SIG-M5 treated with dmso at 0.1 percent for 504 hours (cell line): Measurements from ENCODE around the gene TMEM145.
A peak's percentile ranks its signal among the peaks of the same experiment; 100 is the strongest.
"Not testable (repeated sequence)": the region's sequence is repeated elsewhere in the genome, so short reads cannot be mapped to it uniquely, and the experiment has no call there.

Experiments
- DNase-seq: peaks from one replicate; lab custom pipeline; 2025; ENCODE audit not compliant: unreplicated experiment; lab: John Stamatoyannopoulos, UW

TMEM145 gene

DNA sequence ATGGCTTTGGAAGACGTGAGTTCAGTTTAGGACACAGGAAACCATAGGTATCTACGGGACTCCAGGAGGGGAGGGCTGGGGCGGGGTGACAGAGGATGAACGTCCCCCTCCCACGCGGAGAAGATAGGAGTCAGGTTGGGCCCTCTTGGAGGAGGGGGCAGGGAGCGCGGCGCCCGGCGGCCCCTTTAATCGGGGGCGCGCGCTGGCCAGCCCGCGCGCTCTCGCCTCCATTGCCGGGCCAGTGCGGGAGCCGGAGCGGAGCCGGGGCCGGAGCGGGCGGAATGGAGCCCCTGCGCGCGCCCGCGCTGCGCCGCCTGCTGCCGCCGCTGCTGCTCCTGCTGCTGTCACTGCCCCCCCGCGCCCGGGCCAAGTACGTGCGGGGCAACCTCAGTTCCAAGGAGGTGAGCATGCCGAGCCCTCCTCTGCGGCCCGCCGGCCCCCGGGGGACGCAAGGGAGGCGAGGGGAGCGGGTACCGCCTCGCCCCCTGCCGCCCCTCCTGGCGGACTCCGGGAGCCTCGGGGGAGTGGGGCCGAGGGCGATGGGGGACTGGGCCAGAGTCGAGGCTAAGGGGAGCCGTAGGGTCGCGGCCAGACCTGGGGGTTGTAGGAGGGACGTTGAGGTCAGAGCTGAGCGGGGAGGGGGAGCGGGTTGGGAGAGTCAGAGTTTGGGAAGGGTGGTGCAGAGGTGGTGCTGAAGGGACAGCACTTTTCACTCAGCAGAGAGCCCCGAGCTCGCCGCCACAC, at the start of gene TMEM145:
Gene TMEM145, plus strand, starts transcription at position 214 of the 744 bp plus-strand sequence. Its CDS starts 68 bp downstream, at position 282.
- peak; percentile 53 for DNase-seq

DNA sequence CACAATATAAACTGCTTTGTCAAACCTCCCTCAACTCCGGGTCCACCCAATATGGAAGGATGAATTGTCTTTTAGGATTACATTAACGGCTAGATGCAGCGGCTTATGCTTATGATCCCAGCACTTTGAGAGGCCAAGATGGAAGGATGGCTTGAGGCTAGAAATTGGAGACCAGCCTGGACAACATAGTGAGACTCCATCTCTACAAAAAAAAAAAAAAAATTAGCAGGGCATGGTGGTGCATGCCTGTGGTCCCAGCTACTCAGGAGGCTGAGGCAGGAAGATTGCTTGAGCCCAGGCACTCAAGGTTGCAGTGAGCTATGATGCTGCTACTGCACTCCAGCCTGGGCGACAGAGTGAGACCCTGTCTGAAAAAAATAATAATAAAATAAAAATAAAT, 47.0 kb upstream of the TMEM145 start:
- not testable (repeated sequence) for DNase-seq

DNA sequence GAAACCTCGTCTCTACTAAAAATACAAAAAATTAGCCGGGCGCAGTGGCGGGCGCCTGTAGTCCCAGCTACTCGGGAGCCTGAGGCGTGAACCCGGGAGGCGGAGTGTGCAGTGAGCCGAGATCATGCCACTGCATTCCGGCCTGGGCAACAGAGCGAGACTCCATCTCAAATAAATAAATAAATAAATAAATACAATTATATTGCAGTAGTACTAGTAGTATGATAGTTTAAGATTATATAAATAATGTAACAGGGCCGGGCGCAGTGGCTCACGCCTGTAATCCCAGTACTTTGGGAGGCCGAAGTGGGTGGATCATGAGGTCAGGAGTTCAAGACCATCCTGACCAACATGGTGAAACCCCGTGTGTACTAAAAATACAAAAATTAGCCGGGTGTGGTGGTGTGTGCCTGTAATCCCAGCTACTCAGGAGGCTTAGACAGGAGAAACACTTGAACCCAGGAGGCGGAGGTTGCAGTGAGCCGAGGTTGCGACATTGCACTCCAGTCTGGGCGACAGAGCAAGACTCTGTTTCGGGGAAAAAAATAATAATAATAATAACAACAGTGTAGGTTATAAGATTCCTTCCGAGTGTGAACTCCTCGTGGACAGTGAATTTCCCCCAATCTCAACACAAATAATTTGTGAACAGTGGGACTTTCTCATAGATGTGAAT, 46.0 kb upstream of the TMEM145 start:
- not testable (repeated sequence) for DNase-seq

DNA sequence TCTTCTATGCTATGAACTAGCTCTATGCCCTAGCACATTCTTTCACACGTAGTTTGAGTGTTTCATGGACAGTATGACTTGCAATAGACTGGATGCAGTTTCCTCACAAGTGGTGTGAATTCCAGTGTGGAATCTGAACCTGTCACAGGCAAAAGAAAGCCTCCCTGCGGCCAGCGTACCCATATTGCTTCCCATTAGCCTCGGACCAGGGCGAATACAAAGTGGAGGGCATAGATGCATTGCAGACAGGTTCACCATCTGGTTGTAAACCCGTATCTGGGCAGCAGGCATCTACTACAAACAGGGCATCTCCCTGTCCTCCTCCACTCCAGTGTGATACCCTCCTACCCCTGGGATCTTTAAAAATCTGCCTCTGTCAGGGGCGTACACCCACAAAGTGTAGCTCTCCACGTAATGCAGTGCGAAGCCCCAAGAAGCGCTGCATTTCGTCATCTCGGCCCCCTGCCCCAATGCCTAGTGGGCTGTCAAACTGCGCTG, 45.4 kb upstream of the TMEM145 start:
- DNase-seq, result no peak

DNA sequence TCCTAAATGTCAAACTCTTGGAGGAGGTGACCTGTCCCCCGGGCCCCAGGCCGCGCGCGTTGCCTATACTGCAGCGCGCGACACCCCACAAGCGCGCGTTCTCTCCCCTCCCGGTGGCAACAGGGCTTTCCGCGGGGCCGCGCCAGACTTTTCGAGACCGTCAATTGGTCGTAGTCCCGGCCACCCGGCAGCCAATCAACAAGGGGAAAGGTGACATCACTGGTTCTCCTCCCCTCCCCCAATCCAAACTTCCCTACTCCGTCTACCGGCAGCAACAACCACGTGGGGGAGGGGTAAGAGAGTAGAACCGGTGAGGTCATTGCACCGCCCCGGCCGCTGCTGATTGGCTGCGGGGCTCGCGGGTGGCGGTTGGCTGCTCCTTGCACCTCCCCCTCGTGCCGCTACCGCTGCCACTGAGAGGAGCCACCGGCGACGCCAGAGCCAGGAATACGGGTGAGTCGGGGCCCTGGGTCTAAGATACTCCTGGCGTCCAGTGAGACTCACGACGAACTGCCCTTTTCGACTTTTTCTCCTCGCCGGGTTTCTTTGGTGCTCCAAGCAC, 44.9 kb upstream of the TMEM145 start:
- DNase-seq, result peak; percentile 99

DNA sequence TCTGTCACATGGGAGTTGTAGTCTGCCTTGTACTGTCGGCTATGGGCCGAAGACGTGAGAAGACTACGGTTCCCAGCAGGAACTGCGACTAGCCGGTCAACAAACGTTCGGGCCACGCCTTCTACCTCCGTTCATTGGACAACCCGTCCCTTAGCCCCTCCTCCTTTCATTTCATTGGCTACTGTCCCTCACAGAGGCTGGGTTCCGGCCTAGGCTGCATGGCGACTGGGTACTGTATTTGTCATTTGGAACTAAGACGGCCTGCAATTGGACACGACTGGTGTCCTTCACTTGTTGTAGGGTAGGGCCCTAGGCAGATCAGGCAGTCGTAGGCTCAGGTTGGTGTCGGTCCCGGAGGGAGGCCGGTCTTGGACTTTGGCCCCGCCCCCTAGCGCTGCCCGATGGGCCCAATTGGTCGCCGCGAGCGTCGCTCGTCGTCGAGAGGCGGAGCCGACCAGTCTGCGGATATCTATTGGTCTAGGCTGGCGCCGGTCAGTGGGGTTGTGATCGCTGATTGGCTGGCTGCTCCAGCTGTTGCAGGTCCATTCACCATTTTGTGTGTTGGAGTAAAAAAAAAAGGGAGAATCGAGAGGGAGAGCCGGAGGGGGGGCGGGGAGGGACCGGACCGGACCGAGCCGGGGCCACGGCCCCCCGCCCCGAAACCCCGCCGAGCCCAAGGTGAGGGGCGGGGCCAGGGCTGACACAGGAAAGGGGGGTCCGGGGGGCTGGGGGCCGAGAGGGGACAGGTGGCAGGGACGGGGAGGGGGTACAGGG, 44.2 kb upstream of the TMEM145 start, which contains the start of gene CIC:
Gene CIC, plus strand, starts transcription at position 549 of the 774 bp plus-strand sequence. CDS start 2,532 bp downstream, outside the sequence.
- DNase-seq, result peak; percentile 100

DNA sequence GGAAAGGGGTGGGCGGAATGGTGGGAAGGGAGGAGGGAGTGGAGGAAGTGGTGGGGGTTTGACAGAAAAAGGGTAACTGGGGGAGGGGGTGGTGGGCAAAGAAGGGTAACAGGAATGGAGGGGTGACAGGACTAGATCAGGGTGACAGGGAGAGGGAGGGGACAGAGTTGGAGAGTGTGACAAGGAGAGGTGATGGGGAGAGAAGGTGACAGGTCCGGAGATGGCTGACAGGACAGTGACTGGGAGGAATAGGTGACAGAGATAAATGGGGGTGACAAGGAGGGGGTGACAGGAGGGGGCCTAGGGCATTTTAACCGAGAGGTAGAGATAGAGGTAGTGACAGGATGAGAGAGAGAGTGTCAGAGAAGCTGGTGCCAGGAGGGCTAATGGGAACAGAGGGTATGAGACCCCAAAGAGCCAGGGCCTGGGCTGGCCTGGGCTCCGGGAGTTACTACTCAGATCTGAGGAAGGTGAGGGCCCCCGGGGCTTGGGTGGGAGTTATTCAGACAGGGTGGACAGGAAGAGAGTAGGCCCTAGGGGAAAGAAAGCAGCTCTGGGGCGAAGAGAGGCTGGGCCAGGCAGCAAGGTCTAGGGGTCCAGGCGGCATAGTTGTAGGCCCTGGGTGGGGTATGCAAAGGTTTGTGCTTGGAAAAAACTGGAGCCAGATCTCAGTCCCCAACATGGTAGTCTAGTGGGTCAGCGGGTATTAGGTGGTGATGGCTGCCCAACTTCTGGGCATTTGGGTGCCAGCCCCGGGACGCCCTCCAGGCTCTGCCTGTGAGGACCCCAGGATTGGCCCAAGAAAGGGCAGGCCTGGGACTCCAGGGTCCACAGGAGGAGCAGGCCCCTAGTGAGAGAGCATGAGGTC, 43.4 kb upstream of the TMEM145 start:
- DNase-seq, result peak; percentile 14

DNA sequence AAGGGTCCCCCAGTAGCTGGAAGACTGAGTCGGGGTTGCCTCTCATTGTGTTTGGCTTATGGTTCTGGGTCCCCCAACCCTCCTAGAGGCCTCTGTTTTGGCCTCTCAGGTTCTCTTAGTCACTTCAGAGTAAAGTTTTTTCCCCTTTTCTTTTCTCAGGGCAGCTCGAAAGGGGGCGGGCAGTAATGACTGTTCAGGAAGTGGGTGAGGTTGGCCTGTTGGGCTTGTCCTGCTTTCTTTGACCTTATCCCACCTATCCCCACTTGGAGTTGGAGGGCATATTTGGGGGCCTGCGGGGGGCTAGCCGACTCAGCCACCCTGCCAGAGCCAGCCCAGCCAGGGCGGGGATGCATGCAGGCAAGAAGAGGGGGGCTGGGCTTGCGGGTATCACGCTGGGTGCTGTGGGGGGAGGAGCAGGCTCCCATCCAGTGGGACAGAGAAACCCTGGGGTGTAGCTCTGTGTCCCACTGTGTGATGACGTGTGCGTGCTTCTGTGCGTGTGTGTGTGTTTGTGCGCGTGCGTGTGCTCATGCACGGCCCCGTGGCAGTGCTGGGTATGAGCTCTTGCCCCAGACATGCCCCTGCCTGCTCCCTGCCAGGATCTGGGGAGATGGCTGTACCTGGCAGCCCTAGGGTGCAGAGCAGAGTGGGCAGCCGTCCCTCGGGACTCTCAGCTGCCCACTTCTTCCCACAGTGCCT, 42.6 kb upstream of the TMEM145 start:
- DNase-seq, result peak; percentile 76

DNA sequence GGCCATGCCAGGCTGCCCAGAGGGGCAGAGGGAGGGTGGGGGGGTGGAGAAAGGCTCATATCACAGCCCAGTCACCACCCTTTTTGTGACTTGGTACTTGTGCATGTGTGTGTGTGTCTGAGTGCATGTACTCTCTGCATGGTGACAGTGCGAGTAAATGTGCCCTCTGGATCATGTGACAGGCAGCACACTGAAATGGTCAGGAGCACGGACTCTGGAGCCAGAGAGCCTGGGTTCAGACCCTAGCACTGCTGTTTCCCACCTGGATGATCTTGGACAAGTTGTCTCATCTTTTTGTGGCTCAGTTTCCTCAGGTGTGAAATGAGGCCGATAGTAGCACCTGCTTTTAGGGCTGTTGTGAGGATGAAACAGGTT, 42.1 kb upstream of the TMEM145 start:
- no peak for DNase-seq

DNA sequence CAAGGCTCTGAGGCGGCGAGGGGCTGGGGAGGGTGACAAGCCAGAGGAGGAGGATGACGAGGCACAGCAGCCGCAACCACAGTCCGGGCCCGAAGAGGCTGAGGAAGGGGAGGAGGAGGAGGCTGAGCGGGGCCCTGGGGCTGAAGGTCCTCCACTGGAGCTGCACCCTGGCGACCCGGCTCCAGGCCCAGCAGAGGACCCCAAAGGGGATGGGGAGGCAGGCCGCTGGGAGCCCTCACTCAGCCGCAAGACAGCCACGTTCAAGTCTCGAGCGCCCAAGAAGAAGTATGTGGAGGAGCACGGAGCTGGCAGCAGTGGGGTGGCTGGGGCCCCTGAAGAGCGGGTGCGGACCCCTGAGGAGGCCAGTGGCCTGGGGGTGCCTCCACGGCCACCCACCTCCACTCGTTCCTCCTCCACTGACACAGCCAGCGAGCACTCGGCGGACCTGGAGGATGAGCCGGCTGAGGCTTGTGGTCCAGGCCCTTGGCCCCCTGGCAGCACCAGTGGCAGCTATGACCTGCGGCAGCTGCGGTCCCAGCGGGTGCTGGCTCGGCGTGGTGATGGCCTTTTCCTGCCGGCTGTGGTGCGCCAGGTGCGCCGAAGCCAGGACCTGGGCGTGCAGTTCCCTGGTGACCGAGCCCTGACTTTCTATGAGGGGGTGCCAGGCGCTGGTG, 41.1 kb upstream of the TMEM145 start:
- no peak for DNase-seq

DNA sequence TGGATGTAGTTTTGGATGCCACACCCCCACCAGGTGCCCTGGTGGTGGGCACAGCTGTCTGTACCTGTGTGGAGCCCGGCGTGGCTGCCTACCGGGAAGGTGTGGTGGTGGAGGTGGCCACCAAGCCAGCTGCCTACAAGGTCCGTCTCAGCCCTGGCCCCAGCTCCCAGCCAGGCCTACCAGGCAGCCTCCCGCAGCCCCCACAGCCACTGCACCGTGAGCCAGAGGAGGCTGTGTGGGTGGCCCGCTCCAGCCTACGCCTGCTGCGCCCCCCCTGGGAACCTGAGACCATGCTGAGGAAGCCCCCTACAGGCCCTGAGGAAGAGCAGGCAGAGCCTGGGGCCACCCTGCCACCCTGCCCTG, 40.6 kb upstream of the TMEM145 start:
- DNase-seq, result no peak

DNA sequence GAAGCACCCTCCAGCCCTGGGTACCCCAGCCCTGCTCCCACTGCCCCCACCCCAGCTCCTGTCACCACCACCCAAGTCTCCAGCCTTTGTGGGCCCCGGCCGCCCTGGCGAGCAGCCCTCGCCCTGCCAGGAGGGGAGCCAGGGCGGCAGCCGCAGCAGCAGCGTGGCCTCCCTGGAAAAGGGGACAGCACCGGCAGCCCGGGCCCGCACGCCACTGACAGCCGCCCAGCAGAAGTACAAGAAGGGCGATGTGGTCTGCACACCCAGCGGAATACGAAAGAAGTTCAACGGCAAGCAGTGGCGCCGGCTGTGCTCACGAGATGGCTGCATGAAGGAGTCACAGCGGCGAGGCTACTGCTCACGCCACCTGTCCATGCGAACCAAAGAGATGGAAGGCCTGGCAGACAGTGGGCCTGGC, 40.1 kb upstream of the TMEM145 start:
- no peak for DNase-seq

DNA sequence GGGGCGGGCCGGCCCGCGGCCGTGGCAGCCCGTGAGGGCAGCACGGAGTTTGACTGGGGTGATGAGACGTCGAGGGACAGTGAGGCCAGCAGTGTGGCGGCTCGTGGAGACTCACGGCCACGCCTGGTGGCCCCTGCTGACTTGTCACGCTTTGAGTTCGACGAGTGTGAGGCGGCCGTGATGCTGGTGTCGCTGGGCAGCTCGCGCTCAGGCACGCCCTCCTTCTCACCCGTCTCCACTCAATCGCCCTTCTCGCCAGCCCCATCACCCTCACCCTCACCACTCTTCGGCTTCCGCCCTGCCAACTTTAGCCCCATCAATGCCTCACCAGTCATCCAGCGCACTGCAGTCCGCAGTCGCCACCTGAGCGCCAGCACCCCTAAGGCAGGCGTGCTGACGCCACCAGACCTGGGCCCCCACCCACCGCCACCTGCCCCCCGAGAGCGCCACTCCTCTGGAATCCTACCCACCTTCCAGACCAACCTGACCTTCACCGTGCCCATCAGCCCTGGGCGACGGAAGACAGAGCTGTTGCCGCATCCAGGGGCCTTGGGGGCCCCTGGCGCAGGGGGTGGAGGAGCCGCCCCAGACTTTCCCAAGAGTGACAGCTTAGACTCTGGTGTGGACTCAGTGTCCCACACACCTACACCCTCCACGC, 39.6 kb upstream of the TMEM145 start:
- no peak for DNase-seq

DNA sequence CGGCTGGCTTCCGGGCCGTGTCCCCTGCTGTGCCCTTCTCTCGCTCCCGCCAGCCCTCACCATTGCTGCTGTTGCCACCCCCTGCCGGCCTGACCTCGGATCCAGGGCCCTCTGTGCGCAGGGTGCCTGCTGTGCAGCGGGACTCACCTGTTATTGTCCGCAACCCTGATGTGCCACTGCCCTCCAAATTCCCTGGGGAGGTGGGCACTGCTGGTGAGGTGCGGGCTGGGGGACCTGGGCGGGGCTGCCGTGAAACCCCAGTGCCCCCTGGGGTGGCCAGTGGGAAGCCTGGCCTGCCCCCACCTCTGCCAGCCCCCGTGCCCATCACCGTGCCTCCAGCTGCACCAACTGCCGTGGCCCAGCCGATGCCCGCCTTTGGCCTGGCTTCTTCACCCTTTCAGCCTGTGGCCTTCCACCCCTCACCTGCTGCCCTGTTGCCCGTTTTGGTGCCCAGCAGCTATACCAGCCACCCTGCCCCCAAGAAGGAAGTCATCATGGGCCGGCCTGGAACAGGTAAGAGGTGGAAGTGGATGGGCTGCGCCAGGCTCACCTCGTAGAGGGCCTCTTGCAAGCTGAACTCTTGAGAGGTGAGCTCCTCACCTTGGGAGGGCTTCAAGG, 38.9 kb upstream of the TMEM145 start:
- DNase-seq, result no peak

DNA sequence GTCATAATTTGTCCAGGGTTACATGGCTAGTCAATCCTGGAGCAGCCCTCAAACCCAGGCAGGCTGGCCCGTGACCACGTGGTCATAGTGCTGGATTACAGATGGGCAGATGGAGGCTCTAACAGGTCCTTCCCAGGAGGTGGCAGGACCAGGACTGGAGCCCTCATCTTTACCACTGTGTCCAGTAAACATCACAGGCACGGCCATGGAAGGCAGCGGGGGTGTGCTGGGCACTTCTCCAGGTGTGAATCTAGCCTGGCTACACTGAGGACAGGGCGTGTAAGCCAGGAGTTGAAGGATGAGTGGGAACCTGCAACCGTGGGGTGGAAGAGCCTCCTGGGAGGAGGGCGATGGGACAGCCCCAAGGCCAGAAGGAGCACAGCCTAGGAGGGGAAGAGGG, 38.0 kb upstream of the TMEM145 start:
- DNase-seq, result no peak

DNA sequence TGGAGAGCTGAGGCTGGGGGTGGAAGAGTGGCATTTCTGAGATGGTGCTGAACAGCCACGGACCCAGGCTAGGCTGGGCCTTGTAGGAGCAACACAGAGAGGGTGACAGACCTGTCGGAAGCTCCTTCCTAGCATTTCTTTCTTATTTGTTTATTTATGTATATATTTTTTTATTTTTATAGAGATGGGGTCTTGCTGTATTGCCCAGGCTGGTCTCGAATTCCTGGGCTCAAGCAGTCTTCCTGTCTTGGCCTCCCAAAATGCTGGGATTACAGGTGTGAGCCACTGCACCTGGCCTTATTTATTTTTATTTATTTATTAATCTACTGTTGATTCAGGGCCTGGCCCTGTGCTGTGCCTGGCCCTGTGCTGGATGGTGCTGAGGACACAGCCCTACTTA, 37.6 kb upstream of the TMEM145 start:
- no peak for DNase-seq

DNA sequence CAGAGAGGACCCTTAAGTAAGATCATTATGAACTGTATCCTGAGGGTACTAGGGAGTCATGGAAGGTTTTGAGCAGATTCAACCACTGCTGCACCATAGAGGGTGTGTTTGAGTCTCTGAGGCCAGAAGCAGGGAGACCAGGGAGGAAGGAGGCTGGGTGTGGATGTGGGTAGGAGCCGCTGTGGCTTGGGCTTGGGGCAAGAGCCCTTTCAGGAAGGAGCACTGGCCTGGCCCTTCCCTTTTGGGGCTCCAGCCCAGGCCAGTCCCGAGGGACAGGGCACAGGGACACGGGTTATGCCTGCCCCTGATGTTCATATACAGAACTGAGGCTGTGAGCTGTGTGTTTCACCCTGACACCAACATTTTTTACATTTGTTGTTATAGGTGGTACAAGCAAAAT, 36.8 kb upstream of the TMEM145 start:
- no peak for DNase-seq

DNA sequence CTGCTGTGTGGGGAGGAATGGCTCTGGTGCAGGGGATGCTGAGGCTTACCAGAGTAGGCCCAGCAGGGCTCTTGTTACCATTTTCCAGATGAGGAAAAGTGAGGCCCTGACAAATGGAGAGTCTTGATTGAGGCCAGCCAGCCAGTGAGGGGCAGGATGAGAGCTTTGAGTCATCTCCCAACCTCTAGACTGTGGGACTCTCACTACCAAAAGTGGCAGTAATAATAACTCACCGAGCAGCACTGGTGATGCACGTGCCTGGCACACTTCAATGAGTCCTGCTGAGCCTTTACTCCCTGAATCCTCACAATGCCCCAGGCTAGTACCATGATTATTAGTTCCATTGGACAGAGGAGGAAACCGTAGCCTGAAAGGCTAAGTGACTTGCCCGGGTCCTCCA, 36.3 kb upstream of the TMEM145 start:
- DNase-seq, result no peak
